ENCODE data around the gene SLC25A43. TPM values are rescaled to one million over a fixed set of nuclear protein-coding genes. Genes with fewer than 3 reads are reported as not detected.
"Not testable (repeated sequence)": the region's sequence is repeated elsewhere in the genome, so short reads cannot be mapped to it uniquely, and the experiment has no call there.

The SLC25A43 gene
- total RNA-seq, 2 experiments from 2014 or later = 0.91 to 1.0 TPM

DNA sequence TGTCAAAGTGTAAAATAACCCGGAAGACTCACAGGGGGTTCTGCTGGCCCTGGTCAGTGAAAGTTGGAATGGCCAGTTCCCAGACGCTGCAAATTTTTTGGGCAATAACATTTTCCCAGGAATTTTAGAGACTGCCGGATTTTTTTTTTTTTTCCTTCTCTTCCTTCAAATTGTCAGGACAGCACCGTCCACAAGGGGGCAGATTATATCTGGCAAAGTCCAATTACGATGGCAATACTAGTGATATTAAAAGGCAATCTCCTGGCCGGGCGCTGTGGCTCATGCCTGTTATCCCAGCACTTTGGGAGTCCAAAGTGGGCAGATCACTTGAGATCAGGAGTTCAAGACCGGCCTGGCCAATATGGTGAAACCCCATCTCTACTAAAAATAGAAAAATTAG is 89.6 kb downstream of the SLC25A43 start:
- POLR2A ChIA-PET = no interaction called here
- H3K27me3 ChIP-seq (ENCODE audit: control insufficient read depth in 1 of 2, insufficient read depth in 2 of 2, low read length in 2 of 2) = no peaks in the 10 kb centered on the region
- H3K27me3 Mint-ChIP-seq = no peaks in the 10 kb centered on the region
- ATAC-seq (ENCODE audit: poor library complexity) (peak; percentile 44), DNase-seq (peak in 10 of 14 experiments; percentile 15 to 64 (median 22))
- H3K36me3 Mint-ChIP-seq (ENCODE audit: low read depth) = no peaks in the 10 kb centered on the region
- CTCF ChIA-PET = interaction anchor here (1.7 kb wide), 1 partner anchor 11 kb away, joined by 3 read pairs; no protein-coding TSS in a partner anchor
- H3K4me1 Mint-ChIP-seq (ENCODE audit: low read depth) = no peaks in the 10 kb centered on the region
- TF ChIP-seq, protein P1, sequence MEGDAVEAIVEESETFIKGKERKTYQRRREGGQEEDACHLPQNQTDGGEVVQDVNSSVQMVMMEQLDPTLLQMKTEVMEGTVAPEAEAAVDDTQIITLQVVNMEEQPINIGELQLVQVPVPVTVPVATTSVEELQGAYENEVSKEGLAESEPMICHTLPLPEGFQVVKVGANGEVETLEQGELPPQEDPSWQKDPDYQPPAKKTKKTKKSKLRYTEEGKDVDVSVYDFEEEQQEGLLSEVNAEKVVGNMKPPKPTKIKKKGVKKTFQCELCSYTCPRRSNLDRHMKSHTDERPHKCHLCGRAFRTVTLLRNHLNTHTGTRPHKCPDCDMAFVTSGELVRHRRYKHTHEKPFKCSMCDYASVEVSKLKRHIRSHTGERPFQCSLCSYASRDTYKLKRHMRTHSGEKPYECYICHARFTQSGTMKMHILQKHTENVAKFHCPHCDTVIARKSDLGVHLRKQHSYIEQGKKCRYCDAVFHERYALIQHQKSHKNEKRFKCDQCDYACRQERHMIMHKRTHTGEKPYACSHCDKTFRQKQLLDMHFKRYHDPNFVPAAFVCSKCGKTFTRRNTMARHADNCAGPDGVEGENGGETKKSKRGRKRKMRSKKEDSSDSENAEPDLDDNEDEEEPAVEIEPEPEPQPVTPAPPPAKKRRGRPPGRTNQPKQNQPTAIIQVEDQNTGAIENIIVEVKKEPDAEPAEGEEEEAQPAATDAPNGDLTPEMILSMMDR (IDR thresholded peaks at IDR 0.05) = peak; percentile 65
- H3K9me3 Mint-ChIP-seq = no peaks in the 10 kb centered on the region
- H3K27ac Mint-ChIP-seq = no peak overlapping the region
- H3K36me3 ChIP-seq (ENCODE audit: insufficient read depth, low read length) = no peaks in the 10 kb centered on the region
- no peaks in the 10 kb centered on the region for H3K9me3 ChIP-seq (ENCODE audit: control insufficient read depth in 1 of 2, insufficient read depth in 1 of 2, low read length in 2 of 2)
- no peak overlapping the region for H3K4me3 Mint-ChIP-seq
- peaks cover 8% of the 10 kb centered on the region for H3K4me1 ChIP-seq (ENCODE audit: insufficient read depth, low read length)
- no peak overlapping the region for H3K4me3 ChIP-seq (ENCODE audit: low read length)
- intact Hi-C loops (cut with DNase I, micrococcal nuclease) = no loop called here
- H3K27ac ChIP-seq (ENCODE audit: low read depth in 1 of 2, low read length in 2 of 2) = no peak overlapping the region

DNA sequence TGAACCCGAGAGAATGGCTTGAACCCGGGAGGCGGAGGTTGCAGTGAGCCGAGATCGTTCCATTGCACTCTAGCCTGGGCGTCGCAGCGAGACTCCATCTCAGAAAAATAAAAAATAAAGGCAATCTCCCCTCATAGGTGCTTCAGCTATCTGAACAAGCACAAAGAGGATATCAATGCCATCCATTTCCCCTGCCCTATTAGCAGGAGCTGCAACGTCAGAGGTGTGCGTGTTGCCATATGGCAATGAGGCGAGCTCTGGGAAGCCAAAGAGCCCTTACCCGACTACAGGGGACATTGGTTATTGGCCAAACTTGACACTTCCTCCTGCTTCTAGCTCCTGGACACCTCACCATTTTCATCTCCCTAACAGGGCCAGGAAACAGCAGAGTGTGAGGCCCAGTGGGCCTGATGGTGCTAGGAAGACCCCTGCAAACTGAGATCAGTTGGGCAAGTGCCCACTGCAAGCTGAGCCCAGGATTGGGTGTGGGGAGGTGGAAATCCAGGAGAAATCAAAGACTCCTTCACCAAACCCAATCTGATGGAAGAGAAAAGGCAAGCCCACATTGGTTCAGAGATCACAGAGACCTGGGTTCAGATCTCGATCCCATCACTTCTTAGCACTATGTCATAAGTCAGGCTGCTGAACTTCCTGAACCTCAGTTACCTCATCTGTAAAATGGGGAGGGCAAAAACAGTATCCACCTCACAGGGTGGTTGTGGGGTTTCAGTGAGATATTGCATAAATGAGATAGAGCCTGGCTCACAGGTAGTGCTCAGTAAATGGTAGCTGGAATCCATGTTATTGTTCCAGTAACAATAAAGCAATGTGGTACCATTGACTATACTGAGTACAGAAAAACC is 90.3 kb downstream of the SLC25A43 start:
- Histone ChIP-seq H3K36me3 (ENCODE audit: insufficient read depth, low read length) (no peaks in the 10 kb centered on the region), H3K9me3 (ENCODE audit: control insufficient read depth in 1 of 2, insufficient read depth in 1 of 2, low read length in 2 of 2) (no peaks in the 10 kb centered on the region), H3K4me1 (ENCODE audit: insufficient read depth, low read length) (peaks cover 8% of the 10 kb centered on the region), H3K27ac (ENCODE audit: low read depth in 1 of 2, low read length in 2 of 2) (no peak overlapping the region), H3K27me3 (ENCODE audit: control insufficient read depth in 1 of 2, insufficient read depth in 2 of 2, low read length in 2 of 2) (no peaks in the 10 kb centered on the region), H3K4me3 (ENCODE audit: low read length) (no peak overlapping the region)
- H3K4me1 Mint-ChIP-seq (ENCODE audit: low read depth) = no peaks in the 10 kb centered on the region
- no peaks in the 10 kb centered on the region for H3K36me3 Mint-ChIP-seq (ENCODE audit: low read depth)
- ChIA-PET POLR2A (no interaction called here), CTCF (interaction anchor here (1.7 kb wide), 1 partner anchor 11 kb away, joined by 3 read pairs; no protein-coding TSS in a partner anchor)
- H3K9me3 Mint-ChIP-seq = no peaks in the 10 kb centered on the region
- intact Hi-C loops (cut with DNase I, micrococcal nuclease) = no loop called here
- H3K4me3 Mint-ChIP-seq = no peak overlapping the region
- no peak for ATAC-seq (ENCODE audit: poor library complexity)
- DNase-seq = no peak
- no peaks in the 10 kb centered on the region for H3K27me3 Mint-ChIP-seq
- TF ChIP-seq, protein P1 (IDR thresholded peaks at IDR 0.05) = no peak
- H3K27ac Mint-ChIP-seq = no peak overlapping the region

DNA sequence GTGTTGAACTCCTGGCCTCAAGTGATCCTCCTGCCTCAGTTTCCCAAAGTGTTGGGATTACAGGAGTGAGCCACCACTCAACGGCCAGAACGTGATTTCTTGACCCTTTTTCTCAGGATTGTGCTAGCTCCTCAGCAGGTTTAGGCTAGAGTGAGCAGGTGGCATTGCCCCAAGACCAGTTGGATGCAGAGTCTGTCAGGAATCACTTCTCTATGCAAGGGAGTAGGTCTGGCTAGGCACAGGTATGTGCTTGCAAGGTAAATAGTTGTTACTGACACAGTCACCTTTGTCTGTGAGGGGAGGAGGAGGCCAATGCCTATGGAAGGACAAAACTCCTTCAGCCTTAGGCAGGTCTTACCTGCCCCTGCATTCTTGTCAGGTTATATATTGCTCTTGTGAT is 93.3 kb downstream of the SLC25A43 start:
- Histone ChIP-seq H3K9me3 (ENCODE audit: control insufficient read depth in 1 of 2, insufficient read depth in 1 of 2, low read length in 2 of 2) (no peaks in the 10 kb centered on the region), H3K27me3 (ENCODE audit: control insufficient read depth in 1 of 2, insufficient read depth in 2 of 2, low read length in 2 of 2) (no peaks in the 10 kb centered on the region), H3K36me3 (ENCODE audit: insufficient read depth, low read length) (no peaks in the 10 kb centered on the region), H3K4me1 (ENCODE audit: insufficient read depth, low read length) (peaks cover 26% of the 10 kb centered on the region), H3K27ac (ENCODE audit: low read depth in 1 of 2, low read length in 2 of 2) (no peak overlapping the region), H3K4me3 (ENCODE audit: low read length) (no peak overlapping the region)
- intact Hi-C loops (cut with DNase I, micrococcal nuclease) = no loop called here
- Mint-ChIP-seq H3K4me3 (no peak overlapping the region), H3K27ac (no peak overlapping the region), H3K9me3 (no peaks in the 10 kb centered on the region), H3K36me3 (ENCODE audit: low read depth) (no peaks in the 10 kb centered on the region), H3K27me3 (no peaks in the 10 kb centered on the region), H3K4me1 (ENCODE audit: low read depth) (peaks cover 11% of the 10 kb centered on the region)
- TF ChIP-seq, protein P1 (IDR thresholded peaks at IDR 0.05) = no peak
- ChIA-PET POLR2A (no interaction called here), CTCF (no interaction called here)
- ATAC-seq (ENCODE audit: poor library complexity) = no peak
- DNase-seq = no peak

DNA sequence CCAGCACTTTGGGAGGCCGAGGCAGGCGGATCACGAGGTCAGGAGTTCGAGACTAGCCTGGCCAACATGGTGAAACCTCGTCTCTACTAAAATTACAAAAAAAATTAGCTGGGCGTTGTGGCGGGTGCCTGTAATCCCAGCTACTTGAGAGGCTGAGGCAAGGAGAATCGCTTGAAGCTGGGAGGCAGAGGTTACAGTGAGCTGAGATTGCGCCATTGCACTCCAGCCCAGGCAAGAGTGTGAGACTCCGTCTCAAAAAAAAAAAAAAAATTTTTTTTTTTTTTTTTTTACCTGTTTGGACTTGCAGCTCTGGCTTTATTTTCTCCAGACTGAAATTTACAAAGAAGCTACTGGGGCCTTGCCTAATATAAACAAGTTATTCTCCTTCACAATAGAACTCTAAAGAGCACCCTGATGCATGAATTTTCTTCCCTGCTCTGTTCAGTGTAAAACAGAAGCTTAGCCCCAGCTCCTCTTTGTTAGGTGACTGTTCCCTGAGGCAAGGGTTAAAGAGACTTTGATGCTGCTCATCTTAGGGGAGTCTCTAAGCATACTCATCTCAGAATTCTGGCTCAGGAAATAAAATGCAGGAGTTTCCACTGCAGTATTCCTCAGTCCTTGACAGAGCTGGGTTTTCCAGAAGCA is 94.8 kb downstream of the SLC25A43 start:
- DNase-seq; H3K9me3 ChIP-seq (ENCODE audit: control insufficient read depth in 1 of 2, insufficient read depth in 1 of 2, low read length in 2 of 2); H3K4me3 ChIP-seq (ENCODE audit: low read length); H3K36me3 Mint-ChIP-seq (ENCODE audit: low read depth); H3K27ac Mint-ChIP-seq; H3K36me3 ChIP-seq (ENCODE audit: insufficient read depth, low read length); H3K27me3 ChIP-seq (ENCODE audit: control insufficient read depth in 1 of 2, insufficient read depth in 2 of 2, low read length in 2 of 2); ATAC-seq (ENCODE audit: poor library complexity); intact Hi-C loops (cut with DNase I, micrococcal nuclease); POLR2A ChIA-PET; H3K27ac ChIP-seq (ENCODE audit: low read depth in 1 of 2, low read length in 2 of 2); H3K4me3 Mint-ChIP-seq; H3K27me3 Mint-ChIP-seq; H3K9me3 Mint-ChIP-seq: not testable (repeated sequence)
- H3K4me1 Mint-ChIP-seq (ENCODE audit: low read depth) = peaks cover 11% of the 10 kb centered on the region
- H3K4me1 ChIP-seq (ENCODE audit: insufficient read depth, low read length) = peaks cover 21% of the 10 kb centered on the region
- CTCF ChIA-PET = interaction anchor here (0.6 kb wide), 1 partner anchor 12 kb away, joined by 3 read pairs; no protein-coding TSS in a partner anchor

All from CD4-positive, alpha-beta T cell (primary cell).